ENCODE results near the gene PRR12.

Gene PRR12

DNA sequence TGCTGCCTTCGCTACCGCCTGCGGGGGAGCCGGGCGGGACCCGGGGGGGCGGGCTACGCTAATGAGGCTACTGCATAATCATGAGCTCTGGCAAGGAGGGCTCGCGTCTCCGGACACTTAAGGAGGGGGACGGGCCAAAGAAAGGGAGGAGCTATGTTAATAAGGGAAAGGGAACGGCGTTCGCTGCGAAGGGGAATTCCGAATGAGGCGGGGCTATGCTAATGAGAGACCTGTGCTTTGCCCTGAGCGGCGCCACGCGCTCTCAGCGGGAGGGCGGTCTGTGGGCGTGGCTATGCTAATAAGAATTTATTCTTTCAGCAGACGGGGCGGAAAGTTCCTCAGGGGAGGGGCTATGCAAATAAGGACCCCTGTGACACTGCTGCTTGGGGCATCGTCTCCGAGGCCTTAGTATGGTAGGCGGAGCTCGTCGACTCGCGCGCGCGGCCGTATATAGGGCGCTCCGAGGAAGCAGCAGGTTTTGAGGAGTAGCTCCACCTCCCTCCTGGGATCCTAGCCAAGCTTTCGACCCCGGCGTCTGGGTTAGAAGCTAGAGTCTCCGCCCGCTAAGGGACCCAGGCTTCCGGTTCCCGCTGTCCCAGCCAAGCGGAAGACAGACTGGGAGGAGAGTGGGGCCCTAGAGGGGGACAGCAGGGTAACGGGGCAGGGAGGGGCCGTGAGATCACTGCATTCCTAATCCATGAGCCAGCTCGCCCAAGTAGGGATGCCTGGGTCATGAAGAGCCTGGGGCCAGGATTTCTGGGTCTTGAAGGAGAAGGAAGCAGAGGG lies 49.3 kb downstream of the PRR12 start, which contains the start of gene RRAS:
TSS of gene RRAS (minus strand) at position 31 of the 786 bp plus-strand sequence. CDS start 45 bp downstream, outside the sequence.
- TF ChIP-seq NFRKB (IDR thresholded peaks at IDR 0.05) = no peak
- peak; percentile 37; the same call in 1 of the 2 replicates for TF ChIP-seq ELF4 (IDR thresholded peaks at IDR 0.05)
- TF ChIP-seq BHLHE40 (IDR thresholded peaks at IDR 0.05; ENCODE audit: borderline replicate concordance) = no peak
- ChIA-PET POLR2A (interaction anchor here (0.6 to 3.1 kb wide), 29 partner anchors 9 to 504 kb away, joined by 3 to 61 read pairs (median 4); partner anchors contain the start of genes BCL2L12, IRF3, NOSIP and PRMT1), CTCF (interaction anchor here (1.0 to 2.0 kb wide), 4 partner anchors 32 to 70 kb away, joined by 3 to 8 read pairs (median 6); partner anchors contain the start of gene PRMT1)
- peak; percentile 96 for DNase-seq (ENCODE audit: extremely low spot score)

DNA sequence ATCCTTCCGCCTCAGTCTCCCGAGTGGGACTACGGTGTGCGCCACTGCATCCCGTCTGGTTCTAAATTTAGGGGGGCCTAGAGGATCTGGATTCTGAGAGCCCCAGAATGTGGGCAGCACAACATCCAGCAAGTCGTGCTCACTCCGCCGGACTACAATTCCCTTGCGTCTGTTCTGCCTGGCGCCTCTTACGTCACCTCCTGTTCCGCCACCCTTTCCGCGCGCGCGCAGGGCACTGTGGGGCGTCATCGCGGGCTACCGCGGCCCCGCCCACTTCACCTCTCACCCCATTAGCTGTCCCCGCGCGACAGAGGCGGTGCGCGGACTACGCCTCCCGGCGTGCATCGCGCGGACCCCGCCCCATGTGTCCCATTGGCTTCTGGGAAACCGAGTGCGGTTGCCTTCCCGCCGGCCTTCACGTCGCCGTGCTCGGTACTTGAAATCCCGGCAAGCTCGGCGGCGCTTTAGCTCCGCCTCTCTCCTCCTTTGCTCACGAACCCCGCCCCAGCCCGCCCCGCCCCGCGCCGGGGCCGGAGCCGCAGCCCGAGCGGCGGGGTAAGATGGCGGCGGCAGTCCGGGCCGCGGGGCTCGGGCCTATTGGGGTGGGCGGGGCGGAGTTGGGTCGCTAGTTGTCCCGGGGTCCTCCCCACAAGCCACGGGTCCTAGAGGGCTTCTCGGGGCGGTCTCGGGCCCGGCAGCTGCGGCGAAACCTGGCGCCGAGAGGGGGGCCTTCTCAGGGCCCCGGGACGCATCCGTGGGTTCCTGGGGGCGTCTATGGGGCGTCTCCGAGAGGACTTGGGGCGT lies 50.9 kb downstream of the PRR12 start, which contains the start of gene SCAF1:
TSS of gene SCAF1 (plus strand) at position 522 of the 804 bp plus-strand sequence. CDS start 2,818 bp downstream, outside the sequence.
- ChIA-PET POLR2A (interaction anchor here (0.7 to 3.1 kb wide), 14 partner anchors 8 to 146 kb away, joined by 3 to 61 read pairs (median 8); partner anchors contain the start of genes BCL2L12, IRF3, NOSIP and PRR12), CTCF (interaction anchor here (0.7 kb wide), 1 partner anchor 72 kb away, joined by 3 read pairs; no protein-coding TSS in a partner anchor)
- DNase-seq (ENCODE audit: extremely low spot score) = peak; percentile 93
- no peak for TF ChIP-seq L3MBTL2 (conservative IDR thresholded peaks at IDR 0.05)
- TF ChIP-seq, protein P1, sequence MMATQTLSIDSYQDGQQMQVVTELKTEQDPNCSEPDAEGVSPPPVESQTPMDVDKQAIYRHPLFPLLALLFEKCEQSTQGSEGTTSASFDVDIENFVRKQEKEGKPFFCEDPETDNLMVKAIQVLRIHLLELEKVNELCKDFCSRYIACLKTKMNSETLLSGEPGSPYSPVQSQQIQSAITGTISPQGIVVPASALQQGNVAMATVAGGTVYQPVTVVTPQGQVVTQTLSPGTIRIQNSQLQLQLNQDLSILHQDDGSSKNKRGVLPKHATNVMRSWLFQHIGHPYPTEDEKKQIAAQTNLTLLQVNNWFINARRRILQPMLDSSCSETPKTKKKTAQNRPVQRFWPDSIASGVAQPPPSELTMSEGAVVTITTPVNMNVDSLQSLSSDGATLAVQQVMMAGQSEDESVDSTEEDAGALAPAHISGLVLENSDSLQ (IDR thresholded peaks at IDR 0.05) = no peak
- TF ChIP-seq SUZ12 (IDR thresholded peaks at IDR 0.05) = no peak
- peak; percentile 99 for TF ChIP-seq TARDBP (IDR thresholded peaks at IDR 0.05)
- TF ChIP-seq ELF4 (IDR thresholded peaks at IDR 0.05) = peak; percentile 70
- no peak for TF ChIP-seq FOXM1 (IDR thresholded peaks at IDR 0.05; ENCODE audit: borderline replicate concordance)
- no peak for TF ChIP-seq ZNF384 (IDR thresholded peaks at IDR 0.05)
- TF ChIP-seq FOXK2 (IDR thresholded peaks at IDR 0.05) = no peak
- no peak for TF ChIP-seq NFRKB (IDR thresholded peaks at IDR 0.05)
- no peak for TF ChIP-seq ARNT (IDR thresholded peaks at IDR 0.05)

GRCh38 chr19:49642492-49643035 lies 51.6 kb downstream of the PRR12 start:
- POLR2A ChIA-PET = interaction anchor here (0.7 to 3.1 kb wide), 14 partner anchors 11 to 146 kb away, joined by 3 to 61 read pairs (median 9); partner anchors contain the start of genes BCL2L12, IRF3, NOSIP and PRR12
- DNase-seq (ENCODE audit: extremely low spot score) = no peak
- no peak for TF ChIP-seq FOXM1 (IDR thresholded peaks at IDR 0.05; ENCODE audit: borderline replicate concordance)
- TF ChIP-seq SUZ12 (IDR thresholded peaks at IDR 0.05) = no peak
- TF ChIP-seq HDGF (IDR thresholded peaks at IDR 0.05; ENCODE audit: borderline replicate concordance) = no peak
- no peak for TF ChIP-seq L3MBTL2 (conservative IDR thresholded peaks at IDR 0.05)
- TF ChIP-seq ARNT (IDR thresholded peaks at IDR 0.05) = no peak
- TF ChIP-seq TARDBP (IDR thresholded peaks at IDR 0.05) = no peak
- TF ChIP-seq FOXK2 (IDR thresholded peaks at IDR 0.05) = no peak
- CTCF ChIA-PET = interaction anchor here (0.7 kb wide), 1 partner anchor 72 kb away, joined by 3 read pairs; no protein-coding TSS in a partner anchor

DNA sequence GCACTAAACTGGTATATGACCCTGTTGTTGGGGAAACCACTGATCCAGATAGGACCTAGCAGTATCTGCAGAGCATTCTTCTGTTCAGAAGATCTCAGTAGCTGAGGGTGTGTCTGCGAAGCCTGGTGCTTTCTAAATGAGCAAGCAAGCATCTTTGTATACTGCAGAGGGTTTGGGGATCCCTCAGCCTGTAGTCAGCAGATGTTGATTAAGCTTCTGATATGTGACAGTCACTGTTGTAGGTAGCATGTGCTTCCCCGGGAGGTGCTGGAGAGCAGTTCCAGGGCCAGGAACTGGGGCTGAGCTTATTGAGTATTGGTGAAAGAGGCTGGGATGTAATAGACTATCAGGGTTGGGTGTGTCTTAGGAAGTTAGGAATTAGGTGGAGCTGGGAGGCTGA lies 52.5 kb downstream of the PRR12 start:
- CTCF ChIA-PET = no interaction called here
- no peak for TF ChIP-seq TARDBP (IDR thresholded peaks at IDR 0.05)
- no peak for TF ChIP-seq LEF1 (IDR thresholded peaks at IDR 0.05; ENCODE audit: borderline replicate concordance)
- no peak for TF ChIP-seq ZNF384 (IDR thresholded peaks at IDR 0.05)
- TF ChIP-seq L3MBTL2 (conservative IDR thresholded peaks at IDR 0.05) = no peak
- TF ChIP-seq, protein P1 (IDR thresholded peaks at IDR 0.05) = no peak
- TF ChIP-seq BHLHE40 (IDR thresholded peaks at IDR 0.05; ENCODE audit: borderline replicate concordance) = no peak
- POLR2A ChIA-PET = interaction anchor here (0.6 to 1.4 kb wide), 5 partner anchors 10 to 53 kb away, joined by 3 to 8 read pairs (median 3); no protein-coding TSS in a partner anchor
- no peak for DNase-seq (ENCODE audit: extremely low spot score)

GRCh38 chr19:49645592-49645991 lies 54.6 kb downstream of the PRR12 start:
- DNase-seq (ENCODE audit: extremely low spot score) = no peak
- TF ChIP-seq ZNF384 (IDR thresholded peaks at IDR 0.05) (no peak), FOXK2 (IDR thresholded peaks at IDR 0.05) (no peak), SP1 (IDR thresholded peaks at IDR 0.05) (no peak), LEF1 (IDR thresholded peaks at IDR 0.05; ENCODE audit: borderline replicate concordance) (no peak), ELF4 (IDR thresholded peaks at IDR 0.05) (no peak), FOXA1 (IDR thresholded peaks at IDR 0.05) (no peak), CTBP1 (IDR thresholded peaks at IDR 0.05; ENCODE audit: borderline replicate concordance) (no peak), NFRKB (IDR thresholded peaks at IDR 0.05) (no peak), SUZ12 (IDR thresholded peaks at IDR 0.05) (no peak), FOXM1 (IDR thresholded peaks at IDR 0.05; ENCODE audit: borderline replicate concordance) (no peak), L3MBTL2 (conservative IDR thresholded peaks at IDR 0.05) (no peak), TARDBP (IDR thresholded peaks at IDR 0.05) (no peak), ARNT (IDR thresholded peaks at IDR 0.05) (no peak), HDGF (IDR thresholded peaks at IDR 0.05; ENCODE audit: borderline replicate concordance) (no peak), BHLHE40 (IDR thresholded peaks at IDR 0.05; ENCODE audit: borderline replicate concordance) (no peak)
- TF ChIP-seq, protein P1 (IDR thresholded peaks at IDR 0.05) = no peak
- ChIA-PET POLR2A (interaction anchor here (0.9 kb wide), 1 partner anchor 20 kb away, joined by 3 read pairs; the partner anchor contains the start of genes BCL2L12 and IRF3), CTCF (interaction anchor here (1.2 kb wide), 1 partner anchor 22 kb away, joined by 3 read pairs; no protein-coding TSS in a partner anchor)
